Retinal pigment epithelial cell (primary cell): ENCODE measurements around the gene KYNU.
"Not testable (repeated sequence)": the region's sequence is repeated elsewhere in the genome, so short reads cannot be mapped to it uniquely, and the experiment has no call there.

Experiments used
- DNase-seq: peaks from one replicate; pipeline ENCODE4 v3.0.0-alpha.2; 2010; ENCODE audit warnings: low read depth
- H3K4me3 ChIP-seq: 2 replicates; pipeline ENCODE4 v1.5.1; 2011; ENCODE audit warnings: mild to moderate bottlenecking, low read length, control low read depth, moderate library complexity
- CTCF ChIP-seq: conservative IDR thresholded peaks from 2 replicates; pipeline ENCODE4 v1.5.1; 2011; ENCODE audit warnings: low read depth, low read length, control low read depth, inconsistent platforms

The KYNU gene

GRCh38 chr2:143056550-143056949 is 179.1 kb downstream of the KYNU start:
- no peak overlapping the region for H3K4me3 ChIP-seq
- DNase-seq: no peak
- no peak for TF ChIP-seq CTCF

GRCh38 chr2:143058851-143059250 is 181.4 kb downstream of the KYNU start:
- no peak for TF ChIP-seq CTCF
- H3K4me3 ChIP-seq: no peak overlapping the region
- DNase-seq: no peak

GRCh38 chr2:143063612-143064200 is 186.2 kb downstream of the KYNU start:
- no peak for TF ChIP-seq CTCF
- H3K4me3 ChIP-seq: no peak overlapping the region
- no peak for DNase-seq

GRCh38 chr2:143068094-143068493 is 190.6 kb downstream of the KYNU start:
- no peak for DNase-seq
- no peak overlapping the region for H3K4me3 ChIP-seq
- no peak for TF ChIP-seq CTCF

- H3K4me3 ChIP-seq: no peak overlapping the region
- DNase-seq: no peak
- no peak for TF ChIP-seq CTCF
Measured at GRCh38 chr2:143068509-143068908, 191.0 kb downstream of the KYNU start.

GRCh38 chr2:143070704-143071103 is 193.2 kb downstream of the KYNU start:
- DNase-seq: no peak
- no peak for TF ChIP-seq CTCF
- no peak overlapping the region for H3K4me3 ChIP-seq

GRCh38 chr2:143071185-143071876 is 193.9 kb downstream of the KYNU start:
- DNase-seq: no peak
- no peak for TF ChIP-seq CTCF
- no peak overlapping the region for H3K4me3 ChIP-seq

GRCh38 chr2:143074913-143075312 is 197.4 kb downstream of the KYNU start:
- H3K4me3 ChIP-seq, DNase-seq: not testable (repeated sequence)
